ENCODE results near the gene MAP2K3.

MAP2K3 gene

DNA sequence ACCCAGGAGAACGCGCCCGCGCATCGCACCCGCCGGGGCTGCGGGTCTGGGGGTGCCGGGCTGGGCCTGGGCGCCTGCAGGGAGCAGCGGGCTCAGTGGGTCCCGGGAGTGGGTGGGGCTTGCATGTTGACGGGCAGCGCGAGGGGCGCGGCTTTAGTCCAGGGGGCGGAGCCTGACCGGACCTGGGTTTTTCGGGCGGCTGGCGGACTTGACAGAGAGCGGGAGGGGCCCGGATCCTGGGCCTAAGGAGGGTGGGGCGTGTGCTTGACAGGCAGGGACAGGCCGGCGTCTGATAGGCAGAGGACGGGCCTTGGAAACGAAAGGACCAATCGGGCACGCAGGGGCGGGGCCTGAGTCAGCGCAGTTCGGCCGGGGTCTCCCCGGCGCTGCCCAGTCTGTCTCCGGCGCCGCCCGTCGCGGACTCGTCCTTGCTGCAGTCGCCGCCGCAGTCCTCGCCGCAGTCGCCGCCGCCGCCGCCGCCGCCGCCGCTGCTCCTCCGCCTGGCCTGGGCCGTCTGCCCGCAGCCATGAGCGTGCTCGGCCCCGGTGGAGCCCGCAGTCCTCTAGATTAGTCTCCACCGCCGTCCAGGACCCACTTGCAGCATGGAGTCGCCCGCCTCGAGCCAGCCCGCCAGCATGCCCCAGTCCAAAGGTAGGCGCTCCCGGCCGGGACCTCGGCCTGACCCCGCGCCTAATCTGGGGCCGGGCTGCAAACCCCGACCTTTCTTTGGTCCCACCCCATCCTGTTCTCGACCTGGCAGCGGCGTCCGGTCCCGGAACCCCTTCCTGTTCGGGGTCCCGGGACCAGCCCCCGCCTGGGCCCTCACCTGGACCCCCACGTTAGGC is at the start of gene MAP2K3:
Gene MAP2K3, plus strand, starts transcription at position 393 of the 845 bp plus-strand sequence. Its CDS starts 210 bp downstream, at position 603.
- DNase-seq = peak; percentile 95

DNA sequence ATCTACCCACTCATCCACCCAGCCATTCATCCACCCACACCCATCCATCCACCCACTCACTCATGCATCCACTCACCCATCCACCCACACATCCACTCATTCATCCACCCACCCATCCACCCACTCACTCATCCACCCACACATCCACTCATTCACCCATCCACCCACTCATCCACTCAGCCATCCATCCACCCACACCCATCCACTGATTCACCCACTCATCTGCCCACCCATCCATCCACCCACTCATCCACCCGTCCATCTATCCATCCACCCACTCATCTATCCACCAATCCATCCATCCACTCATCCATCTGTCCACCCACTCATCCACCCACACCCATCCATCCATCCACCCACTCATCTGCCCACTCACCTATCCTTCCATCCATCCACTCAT is 48.6 kb upstream of the MAP2K3 start:
- no peak for DNase-seq

DNA sequence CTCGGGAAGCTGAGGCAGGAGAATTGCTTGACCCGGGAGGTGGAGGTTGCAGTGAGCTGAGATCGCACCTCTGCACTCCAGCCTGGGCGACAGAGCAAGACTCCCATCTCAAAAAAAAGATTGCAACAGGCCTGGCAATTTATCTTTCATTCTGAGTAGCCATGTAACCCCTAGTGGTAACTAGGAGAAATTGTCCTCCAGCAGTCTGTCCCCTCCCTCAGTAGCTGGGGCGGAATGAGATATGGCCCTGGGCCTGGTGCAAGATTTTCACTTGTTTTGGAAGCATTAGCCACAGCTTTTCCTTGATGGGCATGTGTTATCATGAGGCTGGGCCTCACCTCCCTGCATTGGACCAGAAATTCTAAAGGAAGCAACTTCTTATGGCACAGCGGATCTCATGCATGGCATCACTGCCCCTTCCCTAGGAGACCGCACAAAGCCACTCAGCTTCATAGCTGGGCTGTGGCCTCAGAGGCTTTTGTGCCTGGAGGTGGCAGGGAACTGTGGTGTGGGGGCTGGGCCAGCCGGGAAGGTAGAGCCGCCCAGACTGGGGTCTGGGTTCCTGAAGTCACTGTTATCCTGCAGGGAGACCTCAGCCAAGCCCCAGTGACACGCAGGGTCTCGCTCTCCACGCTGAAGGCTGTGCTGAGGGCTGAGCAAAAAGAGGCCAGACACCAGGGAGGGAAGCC is 44.7 kb upstream of the MAP2K3 start:
- DNase-seq = no peak

DNA sequence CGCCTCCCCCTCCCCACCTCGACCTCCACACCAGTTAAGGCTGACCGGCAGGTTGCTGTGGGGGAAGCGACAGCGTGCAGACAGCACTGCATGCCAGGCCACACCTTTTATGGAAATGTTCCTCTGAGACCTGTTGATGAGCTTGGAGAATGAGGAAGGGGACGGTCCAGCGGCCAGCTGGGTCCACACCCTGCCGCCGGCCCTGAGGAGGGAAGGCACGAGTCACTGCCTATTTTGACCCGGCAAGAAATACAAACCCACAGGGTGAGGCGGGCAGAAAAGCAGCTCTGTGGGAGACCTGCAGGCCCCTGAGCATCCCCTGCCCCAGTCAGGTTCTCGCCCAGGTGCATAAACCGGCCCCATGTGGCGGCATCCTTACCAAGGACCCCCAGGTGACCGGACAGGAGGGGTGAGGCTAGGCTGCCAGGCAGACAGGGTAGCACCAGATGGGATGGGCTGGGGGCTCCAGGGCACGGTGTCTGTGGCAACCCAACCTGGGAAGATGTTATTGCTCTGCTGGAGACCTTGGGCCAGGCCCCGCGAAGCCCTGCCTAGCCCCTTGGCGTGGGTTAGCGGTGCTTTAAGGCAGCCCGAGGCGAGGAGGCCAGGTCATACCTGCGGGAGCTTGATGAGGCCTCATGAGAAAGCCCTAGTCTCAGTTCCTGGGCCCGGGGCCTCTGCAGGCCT is 44.0 kb upstream of the MAP2K3 start:
- DNase-seq = no peak

DNA sequence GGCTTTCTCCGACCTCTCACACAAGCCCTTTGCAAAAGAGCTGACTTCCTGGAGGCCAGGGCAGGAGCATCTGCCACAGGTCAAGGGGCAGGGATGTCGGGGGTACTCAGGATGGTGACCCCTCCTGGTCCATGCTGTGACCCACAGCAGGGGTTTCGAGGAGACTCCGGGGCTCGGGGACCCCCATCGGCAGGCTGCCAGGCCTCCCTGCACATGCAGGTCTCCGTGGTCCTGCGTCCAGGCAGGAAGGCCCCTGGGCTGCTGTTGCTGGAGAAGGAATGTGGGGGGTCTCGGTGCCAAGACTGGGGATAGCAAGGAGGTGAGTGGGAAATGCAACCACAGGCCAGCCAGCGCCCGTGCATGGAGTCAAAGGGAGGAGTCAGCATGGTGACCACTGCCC is 42.9 kb upstream of the MAP2K3 start:
- DNase-seq = no peak

DNA sequence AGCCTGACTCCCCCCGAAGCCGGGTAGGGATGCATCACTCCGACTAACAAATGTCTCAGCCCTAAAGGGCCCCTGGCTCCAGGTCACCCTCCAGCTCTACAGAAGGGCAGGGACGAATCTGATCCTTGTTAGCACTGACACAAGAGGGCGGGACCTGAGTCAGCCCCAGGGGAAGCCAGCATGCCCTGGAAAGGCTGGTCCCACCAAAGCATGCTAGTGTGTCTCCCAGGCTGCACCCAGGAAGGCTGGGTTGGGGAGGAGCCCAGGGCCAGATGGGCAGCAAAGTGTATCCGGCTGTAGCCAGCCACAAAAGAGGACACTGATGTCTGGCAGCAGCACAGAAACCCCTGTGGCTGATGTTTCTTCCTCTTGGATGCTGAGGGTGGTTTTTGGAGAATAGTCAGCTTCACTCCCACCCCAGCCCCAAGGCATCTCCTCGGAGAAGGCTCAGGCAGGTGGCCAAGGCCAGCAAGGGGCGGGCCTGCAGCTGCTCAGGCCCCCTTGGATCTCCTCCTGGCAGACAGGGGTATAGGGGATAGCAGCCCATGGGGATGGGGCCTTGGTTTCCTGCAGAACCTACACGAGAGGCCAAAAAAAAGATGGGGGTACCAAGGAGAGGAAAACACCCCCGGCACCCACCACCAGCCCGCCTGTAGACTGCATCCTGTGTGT is 42.3 kb upstream of the MAP2K3 start:
- no peak for DNase-seq

DNA sequence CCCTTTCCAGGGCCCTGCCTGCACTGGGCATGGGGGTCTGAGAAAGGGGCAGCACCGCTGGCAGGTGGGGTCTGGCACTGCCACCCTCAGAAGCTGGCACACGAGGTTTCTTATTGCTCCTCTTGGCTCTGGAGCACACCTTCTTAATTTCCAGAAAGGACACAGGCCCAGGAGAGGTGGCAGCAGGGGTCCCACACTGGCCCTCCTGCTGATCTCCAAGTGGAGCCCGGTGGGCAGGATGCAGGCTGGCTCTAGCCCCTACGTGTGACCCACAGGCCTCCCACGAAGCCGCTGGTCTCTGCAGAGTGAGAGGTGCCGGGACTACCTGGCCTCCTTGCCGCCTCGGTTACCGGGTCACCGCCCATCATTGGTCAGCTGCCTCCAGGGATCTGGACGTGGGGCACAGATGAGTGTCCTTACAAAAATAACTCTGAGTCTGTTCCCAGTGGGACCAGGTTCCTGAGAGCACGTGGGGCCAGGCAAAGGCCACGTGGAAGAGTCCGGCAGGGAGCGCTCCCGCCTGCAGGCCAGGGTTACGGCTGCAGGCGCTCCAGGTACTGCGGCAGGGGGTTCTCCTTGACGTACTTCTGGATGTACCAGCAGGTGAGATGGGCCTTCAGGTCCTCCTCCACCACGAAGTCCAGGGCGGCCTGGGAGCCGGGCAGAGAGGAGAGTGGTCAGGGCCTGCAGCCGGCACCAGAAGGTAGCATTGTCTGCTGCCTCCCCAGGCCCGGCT is 41.6 kb upstream of the MAP2K3 start:
- DNase-seq = no peak

DNA sequence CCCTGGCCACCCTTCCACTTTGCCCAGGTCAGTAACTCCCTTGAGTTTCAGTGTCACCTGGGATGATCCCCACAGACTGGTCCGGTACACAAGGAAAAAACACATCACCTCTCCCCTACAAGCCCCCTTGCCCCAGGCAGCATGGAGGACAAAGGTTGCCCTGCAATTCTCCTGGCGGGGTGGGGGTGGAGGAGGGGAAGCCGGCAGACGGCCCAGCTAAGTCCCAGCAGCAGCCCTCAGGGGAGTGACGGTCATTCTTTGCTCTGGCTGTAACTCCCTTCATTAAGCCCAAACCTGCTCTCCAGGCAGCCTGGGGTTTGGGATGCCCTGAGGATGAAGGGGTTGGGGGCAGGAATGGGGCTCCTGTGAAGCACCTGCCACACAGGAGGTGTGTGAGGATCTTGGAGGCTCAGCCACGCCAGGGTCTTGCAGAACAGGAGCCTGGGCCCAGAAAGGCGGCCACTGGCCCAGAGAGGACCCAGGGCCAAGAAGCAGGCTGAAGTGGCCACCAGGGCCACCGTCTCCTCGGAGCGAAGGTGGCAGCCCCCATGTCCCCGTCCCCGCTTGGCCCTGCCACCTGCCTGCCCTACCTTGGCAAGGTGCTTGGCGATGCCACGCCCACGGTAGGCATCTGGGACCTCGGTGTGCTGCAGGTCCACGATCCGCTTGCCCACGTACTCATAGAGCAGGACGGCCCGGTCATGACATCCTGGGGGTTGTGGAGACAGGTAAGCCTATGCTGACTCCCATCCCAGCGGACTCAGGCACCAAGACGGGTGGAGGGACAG is 40.8 kb upstream of the MAP2K3 start:
- no peak for DNase-seq

DNA sequence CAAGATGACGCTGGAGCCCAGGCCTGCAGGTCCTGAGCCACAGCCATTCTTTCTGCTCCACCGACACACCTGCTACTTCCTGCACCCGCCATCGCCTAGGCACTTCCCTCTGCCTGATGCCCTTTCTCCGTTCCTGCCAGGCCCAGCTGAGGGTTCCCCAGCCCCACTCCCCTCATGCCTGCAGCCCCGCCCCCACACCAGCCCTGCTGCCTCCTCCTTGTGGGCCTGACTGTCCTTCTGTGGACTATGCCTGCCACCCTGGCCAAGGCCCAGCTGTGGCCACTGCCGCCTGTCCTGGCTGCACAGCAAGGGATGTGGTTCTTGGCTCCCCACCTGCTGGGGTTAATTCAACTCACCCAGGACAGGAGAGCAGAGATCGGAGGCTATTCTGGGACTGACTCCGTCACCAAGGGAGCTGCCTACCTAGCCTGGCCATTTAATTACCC is 38.8 kb upstream of the MAP2K3 start:
- DNase-seq = no peak

DNA sequence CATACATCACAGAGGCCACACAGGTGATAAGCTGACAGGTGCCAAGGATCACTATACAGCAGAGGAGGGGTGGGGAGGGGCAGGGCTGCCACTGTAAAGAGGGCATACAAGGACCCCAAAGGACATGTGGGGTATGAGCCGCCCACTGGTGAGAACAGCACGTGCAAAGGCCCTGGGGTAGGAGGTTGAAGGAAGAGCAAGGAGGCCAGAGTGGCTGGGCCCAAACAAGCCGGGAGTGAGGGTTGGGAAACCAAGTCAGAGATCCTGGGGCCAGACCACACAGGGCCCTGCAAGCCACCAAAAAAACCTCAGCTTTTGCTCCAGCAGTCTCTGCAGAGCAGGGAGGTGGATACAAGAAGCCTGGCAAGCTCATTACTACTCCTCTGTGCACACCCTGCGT is 37.8 kb upstream of the MAP2K3 start:
- DNase-seq = no peak

DNA sequence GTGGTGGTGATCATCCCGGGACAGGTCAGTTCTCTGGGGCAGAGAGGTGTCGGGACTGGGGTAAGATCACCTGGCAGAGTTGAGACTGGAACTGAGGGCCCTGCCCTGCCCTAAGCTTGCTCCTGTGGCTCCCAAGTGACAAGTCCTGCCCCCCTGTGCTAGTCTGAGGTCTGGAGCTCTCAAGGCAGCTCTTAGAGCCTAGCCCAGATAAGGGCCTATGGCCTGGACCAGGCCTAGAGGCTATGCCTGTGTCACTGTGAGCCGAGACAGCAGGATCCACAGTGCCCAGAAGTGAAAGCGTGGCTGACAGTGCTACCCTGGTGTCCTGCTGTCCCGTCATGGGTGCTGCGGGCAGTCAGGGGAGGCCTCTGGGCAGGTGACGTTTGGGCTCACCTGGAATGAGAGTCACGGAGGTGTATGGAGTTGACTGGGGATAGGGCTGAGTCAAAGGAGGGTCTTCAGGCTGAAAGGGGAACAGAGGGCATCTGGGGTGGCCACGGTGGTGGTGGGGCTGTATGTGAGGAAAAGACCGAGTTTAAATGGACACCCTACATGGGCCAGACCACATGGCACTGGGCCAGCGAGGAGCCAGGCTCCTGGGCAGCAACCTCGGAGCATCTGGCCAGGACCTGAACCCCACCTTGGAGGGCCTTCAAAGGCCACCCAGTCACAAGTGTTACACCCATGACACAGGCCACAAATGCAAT is 36.8 kb upstream of the MAP2K3 start:
- DNase-seq = no peak

DNA sequence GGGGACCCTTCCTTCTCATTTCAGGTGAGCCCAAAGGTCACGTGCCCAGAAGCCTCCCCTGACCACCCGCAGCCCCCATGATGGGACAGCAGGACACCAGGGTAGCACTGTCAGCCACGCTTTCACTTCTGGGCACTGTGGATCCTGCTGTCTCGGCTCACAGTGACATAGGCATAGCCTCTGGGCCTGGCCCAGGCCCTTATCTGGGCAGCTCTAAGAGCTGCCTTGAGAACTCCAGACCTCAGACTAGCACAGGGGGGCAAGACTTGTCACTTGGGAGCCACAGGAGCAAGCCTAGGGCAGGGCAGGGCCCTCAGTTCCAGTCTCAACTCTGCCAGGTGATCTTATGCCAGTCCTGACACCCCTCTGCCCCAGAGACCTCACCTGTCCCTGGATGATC is 36.0 kb upstream of the MAP2K3 start:
- no peak for DNase-seq

DNA sequence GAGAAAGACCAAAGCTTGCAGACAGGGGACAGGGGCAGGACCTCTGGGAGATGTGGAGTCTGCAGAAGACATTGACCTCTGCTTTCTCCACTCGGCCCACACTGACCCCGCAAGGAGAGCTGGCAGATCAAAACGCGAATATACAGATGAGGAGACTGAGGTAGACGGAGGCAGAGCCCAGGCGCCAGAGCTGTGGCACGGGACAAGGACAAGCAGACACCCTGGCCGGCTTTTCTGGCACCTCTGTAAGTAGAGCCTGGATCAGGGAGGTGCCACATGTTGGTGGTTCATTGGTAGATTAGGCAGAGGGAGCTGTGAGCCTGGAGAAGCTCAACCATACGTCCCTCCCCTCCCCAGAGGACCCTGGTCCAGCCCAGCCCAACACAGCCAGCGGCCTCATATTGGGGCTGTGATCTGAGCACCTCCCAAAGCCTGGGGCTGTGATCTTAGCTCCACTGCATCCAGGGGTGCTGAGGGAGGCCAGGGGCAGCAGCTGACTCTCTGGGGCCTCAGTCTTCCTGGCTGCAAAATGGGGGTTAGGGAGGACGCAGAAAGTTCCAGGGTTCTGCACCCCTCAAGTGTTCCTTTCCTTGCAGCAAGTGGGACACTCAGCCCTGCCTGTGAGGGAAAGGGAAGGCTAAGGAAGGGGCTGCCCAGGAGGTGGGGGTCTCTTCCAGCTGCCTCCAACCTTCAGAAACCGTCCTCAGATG is 35.3 kb upstream of the MAP2K3 start:
- DNase-seq = no peak

DNA sequence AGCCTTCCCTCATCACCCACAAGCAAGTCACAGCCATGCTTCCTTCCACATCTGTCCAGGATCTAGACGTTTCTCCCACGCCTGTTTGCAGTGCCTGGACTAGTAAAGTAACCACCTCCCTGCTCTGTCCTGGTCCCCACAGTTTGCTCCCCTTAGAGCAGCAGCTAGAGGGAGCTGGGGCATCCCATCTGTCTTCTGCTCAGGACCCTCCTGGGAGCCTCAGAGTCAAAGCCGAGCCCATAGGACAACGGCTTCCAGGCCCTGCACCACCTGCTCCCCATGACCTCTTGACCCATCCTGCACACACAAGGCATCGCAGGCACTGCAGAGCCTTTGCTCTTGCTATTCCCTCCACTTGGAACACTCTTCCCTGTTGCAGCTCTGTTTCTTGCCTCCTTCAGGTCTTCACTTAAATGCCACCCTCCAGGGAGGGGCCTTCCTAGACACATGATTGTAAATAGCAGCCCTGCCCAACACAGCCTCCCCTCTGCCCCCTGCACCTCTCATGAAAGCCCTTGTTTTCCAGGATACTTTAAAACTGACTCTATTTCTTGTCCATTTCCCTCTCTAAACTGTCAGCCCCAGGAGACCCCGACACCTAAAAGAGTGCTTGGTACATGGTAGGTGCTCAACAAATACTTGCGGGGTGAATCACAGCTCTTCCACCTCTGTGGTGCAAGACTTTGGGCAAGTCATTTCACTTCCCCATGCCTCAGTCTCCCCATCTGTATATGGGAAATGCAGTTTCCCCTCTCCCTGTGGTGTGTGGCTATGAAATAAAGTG is 34.4 kb upstream of the MAP2K3 start:
- no peak for DNase-seq

DNA sequence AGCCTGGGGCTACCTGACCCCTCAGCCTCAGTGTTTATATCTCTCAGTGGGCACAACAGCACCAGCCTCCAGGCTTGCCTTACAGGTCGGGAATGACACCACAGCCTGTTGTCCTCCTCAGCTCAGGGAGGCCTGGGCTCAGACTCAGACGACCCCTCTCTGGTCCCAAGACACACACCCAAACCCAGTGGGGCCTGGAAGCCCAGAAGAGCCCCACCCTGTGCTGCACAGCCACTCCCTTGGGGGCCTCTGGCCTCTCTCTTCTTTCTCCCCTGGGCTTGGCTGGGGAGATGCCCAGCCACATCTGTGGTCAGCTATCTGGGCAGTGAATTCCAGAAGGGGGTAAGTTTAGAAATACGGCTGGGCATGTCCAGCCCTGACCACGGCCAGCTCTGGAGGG is 33.7 kb upstream of the MAP2K3 start:
- DNase-seq = no peak

DNA sequence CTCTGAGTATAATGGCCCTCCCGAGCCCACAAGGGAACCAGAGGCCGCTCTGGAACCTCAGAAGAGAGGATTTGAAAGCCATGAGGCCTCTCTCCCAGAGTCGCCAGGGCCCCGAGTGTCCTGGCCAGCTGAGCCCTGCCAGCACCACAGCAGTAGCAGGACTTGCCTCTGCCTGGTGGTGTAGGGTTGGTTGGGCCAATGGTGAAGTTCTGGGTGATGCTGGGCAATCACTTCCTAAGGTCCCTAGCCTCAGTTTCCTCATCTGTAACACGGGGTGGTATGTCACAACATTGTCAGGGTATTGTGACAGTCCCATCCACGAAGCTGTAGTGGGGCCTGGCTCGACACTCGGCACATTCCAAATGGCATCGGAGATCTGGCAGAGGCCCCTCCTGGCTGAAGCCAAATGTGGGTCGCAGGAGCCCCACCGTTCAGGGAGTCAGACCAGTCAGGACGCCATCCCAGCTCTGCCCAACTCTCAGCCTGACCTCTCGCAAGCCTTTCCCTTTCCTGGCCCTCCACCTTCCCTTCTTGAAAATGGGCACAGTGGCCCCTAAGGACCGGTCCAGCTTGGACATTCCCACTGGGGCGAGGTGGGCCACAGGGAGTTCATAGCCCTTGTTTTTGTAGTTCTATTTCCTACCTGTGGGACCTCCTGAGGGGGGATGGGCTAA is 33.0 kb upstream of the MAP2K3 start:
- DNase-seq = no peak

DNA sequence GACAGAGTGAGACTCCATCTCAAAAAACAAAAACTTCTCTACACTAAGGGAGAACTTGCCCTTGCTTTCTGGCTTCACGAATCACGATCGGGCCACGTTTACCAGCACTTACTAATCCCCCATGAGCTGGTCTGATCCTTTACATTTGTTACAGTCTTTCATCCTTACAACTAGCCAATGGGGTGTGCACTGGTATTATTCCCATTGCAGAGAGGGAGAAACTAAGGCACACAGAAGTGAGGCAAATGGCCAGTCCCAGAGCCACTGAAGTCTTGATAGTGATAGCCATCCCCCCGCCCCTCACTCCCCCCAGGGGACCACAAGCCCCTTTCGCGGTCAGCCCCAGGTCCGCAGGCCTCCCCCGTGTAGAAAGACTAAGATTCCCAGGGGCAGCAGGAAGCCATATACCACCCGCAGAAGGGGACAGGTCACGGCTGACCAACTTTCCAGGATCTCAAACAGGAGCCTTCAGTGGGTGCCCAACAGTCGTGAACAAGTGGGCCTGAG is 32.2 kb upstream of the MAP2K3 start:
- no peak for DNase-seq

DNA sequence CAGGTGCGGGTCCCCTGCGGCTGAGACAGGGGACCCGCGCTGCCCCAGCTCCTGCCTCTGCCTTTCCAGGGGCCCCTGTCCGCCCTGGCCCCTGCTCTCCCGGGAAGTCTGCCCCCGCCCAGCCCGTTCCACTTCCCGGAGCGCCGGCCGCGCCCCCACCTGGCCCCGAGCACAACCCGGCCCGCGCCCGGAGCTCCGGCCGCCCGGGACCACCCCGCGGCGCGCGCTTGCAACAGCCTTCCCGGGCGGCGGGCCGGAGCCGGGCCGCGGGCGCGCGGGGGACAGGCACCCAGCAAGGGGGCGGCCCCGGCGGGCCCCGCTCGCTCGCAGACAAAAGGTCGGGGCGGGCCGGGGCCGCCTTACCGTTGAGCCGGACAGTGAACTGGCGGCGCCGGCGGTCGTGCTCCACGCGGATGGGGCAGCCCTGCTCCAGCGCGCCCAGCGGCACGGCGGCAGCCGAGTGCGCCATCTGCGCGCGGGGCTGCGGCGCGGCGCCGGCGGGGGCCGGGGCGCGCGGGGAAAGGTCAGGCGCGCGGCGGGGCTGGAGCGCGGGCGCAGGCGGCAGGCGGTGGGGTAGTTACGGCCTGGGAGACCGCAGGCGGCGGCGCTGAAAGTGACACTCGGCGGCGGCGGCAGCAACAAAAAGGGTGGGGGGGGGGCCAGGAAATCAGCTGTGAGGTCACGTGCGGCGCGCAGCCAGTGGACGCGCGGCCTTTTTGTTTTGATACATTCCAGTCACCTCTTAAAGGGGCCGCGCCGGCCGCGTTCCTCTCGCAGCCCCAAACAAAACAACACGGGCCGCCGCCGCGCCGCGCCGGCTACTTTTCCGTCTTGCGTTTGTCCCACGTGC is 31.5 kb upstream of the MAP2K3 start, which contains the start of gene NATD1:
Gene NATD1, minus strand, starts transcription at position 615 of the 850 bp plus-strand sequence. Its CDS starts 146 bp downstream, at position 469.
- DNase-seq = peak; percentile 76
